Central memory CD4-positive, alpha-beta T cell (primary cell): Measurements from ENCODE around the gene ADISSP.
A peak's percentile ranks its signal among the peaks of the same experiment; 100 is the strongest.

ENCODE experiments used
- DNase-seq: peaks from one replicate; pipeline ENCODE4 v3.0.0; 2022

ADISSP gene

DNA sequence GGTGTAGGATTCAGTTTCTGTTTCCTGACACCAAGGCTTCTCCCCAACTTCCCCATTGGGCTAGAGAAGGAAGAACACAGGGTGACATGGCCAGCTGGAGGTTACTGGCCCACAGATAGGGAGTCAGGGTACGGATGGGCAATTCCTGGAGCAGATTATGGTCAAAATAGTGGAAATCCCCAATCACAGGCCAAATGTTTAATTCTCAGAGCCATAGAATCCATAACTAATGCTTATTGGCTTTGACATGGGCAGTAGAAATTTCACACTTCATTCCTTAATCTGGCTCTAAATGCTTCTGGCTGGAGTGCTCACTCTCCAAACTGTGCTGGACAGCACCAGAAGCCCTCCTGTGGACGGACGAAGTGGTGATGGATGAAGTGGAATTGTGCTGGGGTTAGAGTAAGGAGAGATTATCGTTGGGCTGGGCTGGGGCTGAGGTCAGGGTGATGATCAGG lies 56.0 kb downstream of the ADISSP start:
- no peak for DNase-seq

DNA sequence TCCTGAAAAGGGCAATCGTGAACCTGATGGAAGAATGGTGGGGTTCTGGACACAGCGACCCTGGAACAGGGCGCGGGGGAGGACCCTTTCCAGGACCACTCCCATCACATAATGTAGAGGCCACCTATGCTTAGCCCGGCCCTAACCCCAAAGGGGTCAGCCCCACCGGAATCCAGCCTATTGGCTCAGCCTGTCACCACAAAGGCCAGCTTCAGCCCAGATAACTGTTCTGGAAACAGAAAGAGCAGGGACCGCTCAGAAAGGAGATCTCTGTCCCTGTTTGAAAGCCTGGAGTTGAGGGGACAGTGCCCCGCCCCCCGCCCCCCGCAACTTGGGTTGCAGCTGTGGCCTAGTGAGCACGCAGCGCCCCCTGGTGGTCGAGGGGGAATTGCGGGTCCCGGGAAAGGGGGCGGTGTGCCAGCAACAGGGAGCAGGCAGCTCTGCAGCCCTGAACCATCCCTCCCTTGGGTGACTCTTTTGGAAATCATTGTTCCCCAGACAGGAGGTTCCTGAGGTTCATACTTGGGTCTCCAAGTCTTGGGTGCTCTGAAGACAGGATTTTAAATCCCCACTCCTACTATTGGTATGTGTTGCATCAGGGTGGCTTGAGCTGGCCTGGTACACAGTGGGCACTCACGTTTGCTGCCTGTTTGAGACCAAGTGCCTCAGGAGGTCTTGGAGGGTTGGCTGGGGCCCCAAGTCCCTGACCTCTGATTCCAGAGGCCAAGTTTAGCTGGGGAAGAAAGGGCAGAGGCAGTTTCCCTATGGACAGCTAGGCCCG lies 56.7 kb downstream of the ADISSP start:
- DNase-seq, result peak; percentile 47

DNA sequence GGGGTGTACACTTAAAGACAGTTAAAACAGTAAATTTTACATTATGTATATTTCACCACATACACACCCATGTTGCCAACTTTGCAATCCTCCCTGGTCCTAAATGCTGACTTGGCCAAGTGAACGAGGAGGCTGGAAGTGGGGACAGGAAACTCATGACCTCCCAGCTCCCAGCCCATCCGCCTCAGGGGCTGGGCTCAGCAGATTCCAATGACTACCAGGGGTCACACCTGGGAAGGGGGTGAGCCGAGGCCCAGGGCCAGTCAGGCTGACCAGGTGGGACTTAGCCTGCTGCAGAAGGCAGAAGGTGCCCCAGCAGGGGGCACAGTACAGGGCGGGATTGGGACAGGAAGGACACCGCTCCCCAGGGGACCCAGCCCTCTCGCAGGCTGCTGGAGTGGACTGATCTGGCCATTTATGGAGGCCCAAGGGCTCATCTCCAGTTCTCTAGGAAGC lies 57.5 kb downstream of the ADISSP start:
- DNase-seq, result no peak

GRCh38 chr20:3707508-3707899 lies 60.0 kb downstream of the ADISSP start:
- no peak for DNase-seq

DNA sequence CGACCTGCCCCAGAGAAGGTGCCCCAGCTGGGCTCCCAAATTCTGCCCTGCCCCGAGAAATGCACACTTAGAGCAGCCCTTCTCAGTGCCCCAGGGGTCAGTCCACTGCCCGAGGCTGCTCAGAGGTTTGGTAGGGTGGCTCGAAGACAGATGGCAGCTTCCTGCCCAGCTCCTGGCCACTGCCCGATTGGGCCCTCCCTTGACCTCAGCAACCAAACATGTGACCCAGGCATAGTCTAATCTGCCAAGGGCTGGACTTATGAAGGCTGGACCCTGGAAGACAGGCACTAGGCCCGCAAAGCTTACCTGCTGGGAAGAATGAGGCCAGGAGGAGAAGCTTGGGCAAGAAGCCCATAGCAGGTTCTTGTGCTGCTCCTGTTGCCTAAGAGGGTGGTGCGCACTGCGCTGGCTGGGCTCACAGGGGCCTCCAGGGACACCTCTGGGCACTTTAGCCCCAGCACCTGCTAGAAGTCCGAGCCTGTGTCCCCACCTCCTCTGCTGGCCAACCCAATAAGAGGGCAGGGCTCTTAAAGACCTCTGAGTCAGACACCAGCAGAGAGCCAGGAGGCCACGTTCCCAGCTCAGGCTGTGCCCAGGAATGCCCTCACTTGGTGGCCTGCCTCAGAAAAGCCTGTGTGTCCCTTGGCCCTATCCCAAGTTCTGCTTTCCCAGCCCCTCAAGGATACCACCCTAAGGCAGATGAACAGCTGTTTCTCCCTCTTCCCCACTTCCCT lies 60.6 kb downstream of the ADISSP start:
- no peak for DNase-seq

- no peak for DNase-seq
These were observed 61.4 kb downstream of the ADISSP start for GRCh38 chr20:3705970-3706739.

GRCh38 chr20:3705491-3705969 lies 62.0 kb downstream of the ADISSP start:
- DNase-seq, result no peak

DNA sequence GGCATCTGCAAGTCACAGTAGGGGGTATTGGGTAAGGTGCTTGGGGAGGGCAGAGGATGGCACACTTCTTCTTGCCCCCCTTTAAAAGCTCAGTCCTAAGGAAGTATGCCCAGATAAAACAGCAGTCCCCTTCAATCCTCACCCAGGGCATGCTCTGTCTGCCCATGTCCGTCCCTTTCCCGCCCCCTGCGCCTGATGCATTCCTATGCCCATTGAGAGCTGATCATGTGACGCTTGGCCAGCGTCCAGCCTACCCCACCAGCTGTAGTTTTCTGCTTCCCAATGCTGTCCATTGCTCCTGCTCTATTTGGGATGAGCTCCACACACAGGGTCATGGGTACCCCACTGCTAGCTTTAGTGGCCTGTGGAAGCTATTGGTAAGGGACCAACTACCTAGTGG lies 63.5 kb downstream of the ADISSP start:
- no peak for DNase-seq
